HG03060 (cell line): Measurements from ENCODE around the gene MAP2K7.
"Not testable (repeated sequence)": the region's sequence is repeated elsewhere in the genome, so short reads cannot be mapped to it uniquely, and the experiment has no call there.

ENCODE experiments used
- ATAC-seq: cut with Tn5 transposase; IDR thresholded peaks from one replicate; pipeline ENCODE4 v1.9.1; 2021; ENCODE audit warnings: low read depth, moderate number of reproducible peaks; ENCODE audit not compliant: unreplicated experiment

Gene MAP2K7

GRCh38 chr19:7927605-7928333 is 24.1 kb downstream of the MAP2K7 start:
- no peak for ATAC-seq

- ATAC-seq, result no peak
Observed at GRCh38 chr19:7928334-7928706, 24.6 kb downstream of the MAP2K7 start.

DNA sequence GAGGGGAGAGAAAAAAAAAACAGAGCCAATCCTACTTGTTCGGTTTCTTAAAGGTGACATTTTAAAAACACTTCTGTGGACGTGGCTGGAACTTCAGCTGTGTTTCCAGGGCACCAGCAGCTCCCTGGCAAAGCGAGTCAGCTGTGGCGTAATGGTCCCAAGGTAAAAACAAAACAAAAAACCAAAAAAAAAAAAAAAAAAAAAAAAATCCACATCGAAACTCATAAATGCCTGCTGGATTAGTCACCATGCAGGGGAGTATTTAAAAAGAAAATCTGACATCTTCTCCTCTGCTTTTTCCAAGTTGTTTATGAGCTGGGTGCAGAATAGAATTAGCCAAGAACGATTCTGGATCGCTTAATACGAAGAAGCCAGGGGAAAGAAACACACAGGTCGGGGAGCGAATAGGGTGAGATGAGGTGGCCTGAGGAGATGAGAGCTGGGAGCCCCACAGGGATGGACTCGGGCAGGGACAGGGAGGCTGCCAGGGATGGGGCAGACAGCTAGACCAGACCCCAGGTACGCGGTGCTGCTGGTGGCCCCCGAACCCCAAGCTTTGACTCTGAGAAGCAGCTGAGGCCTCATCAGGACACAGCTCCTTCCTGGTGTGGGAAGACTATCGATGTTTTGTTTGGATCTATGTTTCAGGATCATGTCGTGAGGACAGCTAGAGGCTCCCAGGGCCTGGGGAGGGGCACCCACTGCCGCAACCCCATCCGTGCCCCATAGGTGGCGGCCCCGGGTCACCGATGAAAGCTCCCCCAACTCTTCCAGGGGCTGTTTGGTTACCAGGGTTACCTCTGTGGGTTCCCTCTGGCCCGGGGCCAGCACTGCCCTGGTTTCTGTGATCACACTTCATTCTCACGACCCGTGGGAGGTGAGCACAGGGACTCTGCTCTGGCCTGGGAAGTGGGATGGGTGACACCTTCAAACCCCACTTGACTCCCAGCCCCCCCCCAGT is 25.3 kb downstream of the MAP2K7 start:
- no peak for ATAC-seq

GRCh38 chr19:7930030-7930429 is 26.4 kb downstream of the MAP2K7 start:
- not testable (repeated sequence) for ATAC-seq

DNA sequence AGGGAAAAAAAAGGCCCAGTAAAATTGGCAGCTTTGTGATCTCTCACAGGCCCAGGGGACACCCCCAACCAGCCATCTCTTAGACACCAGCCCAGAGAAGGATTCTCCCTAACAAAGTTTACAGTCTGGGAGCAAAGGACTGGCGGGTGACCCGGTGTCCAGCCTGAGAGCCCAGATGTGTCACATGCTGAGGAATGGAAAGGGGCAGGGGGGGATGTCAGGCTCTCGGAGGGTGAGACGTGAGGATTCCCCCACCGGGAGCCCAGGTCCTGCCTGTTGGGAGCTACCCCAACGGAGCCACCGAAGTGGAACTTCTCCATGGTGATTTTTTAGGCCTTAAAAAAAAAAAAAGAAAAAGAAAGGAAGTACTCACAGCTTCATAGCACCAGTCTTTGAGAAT is 27.1 kb downstream of the MAP2K7 start:
- no peak for ATAC-seq

- ATAC-seq, result no peak
Observed at GRCh38 chr19:7931221-7932061, 27.8 kb downstream of the MAP2K7 start.

- no peak for ATAC-seq
Observed at GRCh38 chr19:7932276-7932929, 28.7 kb downstream of the MAP2K7 start.

DNA sequence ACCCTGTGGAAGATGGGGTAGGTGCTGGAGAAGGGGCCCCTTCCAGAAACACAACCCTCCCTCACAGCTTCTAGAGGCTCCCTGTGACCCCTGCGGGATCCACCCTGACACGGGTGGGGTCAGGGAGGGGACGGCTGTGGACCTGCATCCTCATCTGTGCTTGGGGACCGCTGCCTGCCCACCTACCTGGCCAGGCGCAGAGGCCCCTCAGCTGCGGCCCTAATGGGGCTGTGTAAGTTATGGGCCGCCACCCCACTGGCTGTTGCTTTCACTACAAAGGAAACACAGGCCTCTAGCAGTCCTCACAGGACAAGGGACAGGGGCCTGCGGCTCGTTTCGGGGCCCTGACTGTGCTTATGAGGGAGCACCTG is 29.2 kb downstream of the MAP2K7 start:
- ATAC-seq, result no peak

DNA sequence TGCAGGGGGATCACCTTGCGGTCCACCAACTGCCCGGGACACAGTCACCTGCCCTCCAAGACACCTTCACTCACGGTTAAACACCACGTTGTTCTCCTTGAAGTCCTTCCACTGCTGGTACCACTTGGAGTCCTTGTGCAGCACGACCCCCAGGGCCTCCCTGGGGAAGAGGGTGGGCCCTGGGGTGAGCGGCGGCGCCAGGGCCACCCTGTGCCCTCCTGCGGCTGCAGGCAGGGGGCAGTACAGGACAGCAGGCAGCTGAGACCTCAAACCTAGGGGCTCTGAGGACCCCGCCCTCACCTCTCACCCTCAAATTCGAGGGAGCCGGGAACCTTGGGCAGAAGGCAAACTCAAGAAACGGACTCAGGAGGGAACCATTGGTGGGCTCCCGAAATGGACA is 29.7 kb downstream of the MAP2K7 start:
- ATAC-seq, result no peak

DNA sequence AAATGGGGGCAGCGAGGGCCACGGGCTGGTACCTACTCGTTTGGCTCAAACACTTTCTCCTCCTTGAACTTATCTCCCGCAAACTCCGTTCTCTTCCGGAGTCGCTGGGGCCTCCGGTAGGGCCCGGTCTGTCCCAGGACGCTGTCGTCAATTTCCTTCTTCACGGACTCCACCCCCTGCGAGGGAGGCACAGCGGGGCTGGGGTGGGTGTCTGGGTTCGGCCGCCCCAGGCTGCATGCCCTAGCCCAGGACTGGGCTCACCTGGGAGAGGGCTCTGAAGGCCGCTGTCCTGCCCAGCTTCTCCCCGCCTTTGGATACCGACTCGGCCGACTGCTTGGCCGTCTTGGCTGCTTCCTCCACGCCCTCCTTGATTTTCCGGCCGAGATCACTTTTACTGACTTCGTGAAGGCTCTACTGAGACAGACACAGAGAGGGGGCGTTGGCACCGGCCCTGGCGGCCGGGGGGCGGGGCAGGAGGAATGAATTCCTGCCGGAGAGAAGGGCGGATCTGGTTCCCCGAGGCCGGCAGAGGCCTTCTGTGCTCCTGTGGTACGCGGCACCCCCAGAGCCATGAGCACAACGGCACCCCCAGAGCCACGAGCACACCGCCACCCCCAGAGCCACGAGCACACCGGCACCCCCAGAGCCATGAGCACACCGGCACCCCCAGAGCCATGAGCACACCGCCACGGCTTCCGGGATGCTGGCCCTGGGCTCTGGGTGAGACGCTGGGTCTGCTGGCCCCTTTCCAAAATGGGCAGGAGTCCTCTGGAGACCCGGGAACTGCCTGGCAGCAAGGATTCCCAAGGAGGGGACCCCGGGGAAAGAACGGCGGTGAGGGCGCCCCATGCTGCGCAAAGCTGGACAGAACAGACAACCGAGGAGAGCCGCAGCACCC is 30.4 kb downstream of the MAP2K7 start:
- ATAC-seq, result no peak

DNA sequence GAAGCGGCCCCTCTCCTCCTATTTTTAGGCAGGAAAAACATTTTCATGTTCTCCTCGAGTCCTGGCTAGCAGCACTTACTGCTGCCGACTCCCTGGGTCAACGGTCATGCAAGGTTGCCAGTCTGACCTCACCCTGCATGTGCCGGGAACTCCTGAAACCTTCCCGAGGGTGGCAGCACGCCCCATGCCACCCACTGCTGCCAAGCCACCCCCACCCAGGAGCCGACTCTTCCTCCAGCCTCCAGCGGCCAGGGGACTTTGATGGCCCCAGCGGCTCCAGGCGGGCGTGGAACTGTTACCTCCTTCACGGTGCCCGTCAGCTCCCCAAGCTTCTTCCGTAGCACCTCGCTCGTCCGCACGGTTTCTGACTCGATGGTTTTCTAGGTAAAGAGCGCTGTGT is 31.1 kb downstream of the MAP2K7 start:
- no peak for ATAC-seq

GRCh38 chr19:7940841-7941240 is 37.2 kb downstream of the MAP2K7 start:
- ATAC-seq, result no peak

DNA sequence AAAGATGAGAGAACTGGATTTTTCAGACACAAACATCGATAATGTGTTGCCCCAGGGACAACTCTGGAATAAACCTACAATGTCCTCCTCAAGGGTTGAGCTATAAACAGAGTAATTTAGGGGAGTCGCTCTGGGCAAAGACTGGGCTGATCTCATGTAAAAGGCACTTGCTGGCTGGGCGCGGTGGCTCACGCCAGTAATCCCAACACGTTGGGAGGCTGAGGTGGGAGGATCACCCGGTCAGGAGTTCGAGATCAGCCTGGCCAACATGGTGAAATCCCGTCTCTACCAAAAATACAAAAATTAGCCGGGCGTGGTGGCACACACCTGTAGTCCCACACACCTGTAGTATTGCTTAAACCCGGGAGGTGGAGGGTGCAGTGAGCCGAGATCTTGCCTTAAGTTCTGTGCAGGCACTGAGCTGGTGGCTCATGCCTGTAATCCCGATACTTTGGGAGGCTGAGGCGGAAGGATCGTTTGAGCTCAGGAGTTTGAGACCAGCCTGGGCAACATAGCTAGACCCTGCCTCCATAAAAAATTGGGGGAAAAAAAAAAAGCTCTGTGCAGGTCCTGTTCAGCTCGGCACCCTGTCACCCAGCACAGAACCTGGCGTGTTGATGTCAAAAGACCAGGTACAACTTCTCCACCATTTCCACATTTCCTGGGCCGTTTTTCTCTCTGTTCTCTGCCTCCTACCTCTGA is 38.4 kb downstream of the MAP2K7 start:
- no peak for ATAC-seq

DNA sequence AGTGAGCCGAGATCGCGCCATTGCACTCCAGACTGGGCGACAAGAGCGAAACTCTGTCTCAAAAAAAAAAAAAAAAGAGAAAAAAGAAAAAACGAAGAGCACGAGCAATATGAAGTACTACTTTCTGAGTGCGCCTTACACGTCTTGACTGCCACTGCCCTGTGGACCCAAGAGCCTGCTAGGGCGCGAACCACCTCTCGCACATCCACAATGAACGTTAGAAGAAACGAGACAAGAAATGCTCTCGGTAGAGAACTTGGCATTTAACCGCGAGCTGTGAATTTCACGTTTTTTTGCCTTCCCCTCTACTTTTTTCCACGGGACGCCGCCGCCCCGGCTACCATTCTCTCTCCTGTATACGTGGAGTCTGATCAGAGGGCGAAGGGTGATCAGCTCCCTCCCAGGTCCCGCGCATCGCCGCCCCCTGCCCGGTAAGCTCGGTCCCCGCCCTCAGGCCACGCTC is 39.3 kb downstream of the MAP2K7 start:
- ATAC-seq, result peak; percentile 5

- peak; percentile 79 for ATAC-seq
Observed at GRCh38 chr19:7943444-7944176, 39.9 kb downstream of the MAP2K7 start, which contains the start of gene TIMM44. TSS of gene TIMM44 (minus strand) at chr19:7943666. CDS start at chr19:7943651, 15 bp downstream.

- peak; percentile 32 for ATAC-seq
Observed at GRCh38 chr19:7944177-7944761, 40.6 kb downstream of the MAP2K7 start.

- no peak for ATAC-seq
Observed at GRCh38 chr19:7947939-7948338, 44.3 kb downstream of the MAP2K7 start.
